ENCODE data around the gene CPNE7. TPM values are rescaled to one million over a fixed set of nuclear protein-coding genes. Genes with fewer than 3 reads are reported as not detected.

CPNE7 gene
- total and polyA plus RNA-seq, 10 of the 15 experiments (the other 5 are each of a cell fraction or from before 2014, with no cell fraction given): 0.29 to 46.9 (median 17.5) TPM

GRCh38 chr16:89574681-89575246 lies 794 bp upstream of the CPNE7 start:
- ChIA-PET SMC1A (ENCODE audit: uncharacterized antibody, unreplicated experiment) (no interaction called here), POLR2A (no interaction called here), CTCF (interaction anchor here (0.9 to 1.1 kb wide), 4 partner anchors 18 to 67 kb away, joined by 3 to 4 read pairs (median 3); no protein-coding TSS in a partner anchor), RAD21 (ENCODE audit: unreplicated experiment) (interaction anchor here (1.3 kb wide), 1 partner anchor 125 kb away, joined by 5 read pairs; no protein-coding TSS in a partner anchor)
- intact Hi-C loops (cut with micrococcal nuclease; ENCODE audit: unreplicated experiment) (loop anchor here (2.0 kb wide), 1 partner anchor 66 kb away; no protein-coding TSS in a partner anchor), in situ Hi-C loops (cut with MboI) (no loop called here)
- H3K4me3 ChIP-seq: peak overlapping the region; percentile 58
- H3K36me3 ChIP-seq (ENCODE audit: control insufficient read depth in 2 of 2, insufficient read depth in 2 of 2, low read length in 1 of 2): no peaks in the 10 kb centered on the region
- peak overlapping the region; percentile 49 for H2AFZ ChIP-seq (ENCODE audit: control insufficient read depth, low read depth, low read length)
- H3K4me1 ChIP-seq (ENCODE audit: control insufficient read depth, insufficient read depth, low read length): peaks cover 15% of the 10 kb centered on the region
- H3K79me2 ChIP-seq (ENCODE audit: control insufficient read depth, insufficient read depth, low read length): no peaks in the 10 kb centered on the region
- H3K9ac ChIP-seq (ENCODE audit: control insufficient read depth, insufficient read depth, low read length): no peak overlapping the region
- no peak overlapping the region for H3K27ac ChIP-seq (ENCODE audit: control insufficient read depth, insufficient read depth)
- FAIRE-seq (peak; percentile 38), DNase-seq (ENCODE audit: low read depth, low spot score) (no peak), ATAC-seq (peak; percentile 91)
- 1% methylated on average over 32 of the region's 55 CpGs for WGBS (ENCODE audit: insufficient coverage, insufficient replicate concordance, low lambda C conversion rate, missing lambda C conversion rate)
- no peaks in the 10 kb centered on the region; a peak in 1 of 4 replicates for H3K27me3 ChIP-seq (replicated peaks in 1 of 2; ENCODE audit: control insufficient read depth in 2 of 2, insufficient read depth in 2 of 2, low read length in 1 of 2)
- no peaks in the 10 kb centered on the region for H4K20me1 ChIP-seq (ENCODE audit: control insufficient read depth, insufficient read depth)
- no TSS peak for BruUV-seq (replicated peaks)
- H3K4me2 ChIP-seq (ENCODE audit: control insufficient read depth, insufficient read depth): peak overlapping the region; percentile 70; the same call in 1 of the 2 replicates
- no peaks in the 10 kb centered on the region; the same call in 2 of the 3 replicates for H3K9me3 ChIP-seq (replicated peaks; ENCODE audit: control insufficient read depth, insufficient read depth, low read length)
- TF ChIP-seq BCLAF1 (IDR thresholded peaks at IDR 0.05) (no peak), ZNF687 (IDR thresholded peaks at IDR 0.05) (0 out of 2 replicates have a peak, but pooled peaks have one; percentile 16), DPF2 (IDR thresholded peaks at IDR 0.05) (peak; percentile 57), SKIL (IDR thresholded peaks at IDR 0.05; ENCODE audit: low read depth, poor library complexity, severe bottlenecking) (no peak), BHLHE40 (IDR thresholded peaks at IDR 0.05; ENCODE audit: borderline replicate concordance in 1 of 2, low read depth in 2 of 2, low read length in 1 of 2) (peak in 1 of 2 experiments; percentile 37; a peak in 1 of 4 replicates), KLF5 (IDR thresholded peaks at IDR 0.05; ENCODE audit: partially characterized antibody) (peak; percentile 30), EGR1 (IDR thresholded peaks at IDR 0.05; ENCODE audit: borderline replicate concordance in 1 of 2, low read depth in 2 of 2, low read length in 2 of 2) (peak in 1 of 2 experiments; percentile 72; a peak in 1 of 3 replicates), LARP7 (IDR thresholded peaks at IDR 0.05) (peak; percentile 85), ZSCAN29 (IDR thresholded peaks at IDR 0.05) (0 out of 2 replicates have a peak, but pooled peaks have one; percentile 21), MEF2A (IDR thresholded peaks at IDR 0.05; ENCODE audit: insufficient read depth, low read depth, low read length) (0 out of 2 replicates have a peak, but pooled peaks have one; percentile 29), MAX (IDR thresholded peaks at IDR 0.05; ENCODE audit: low read depth, low read length) (no peak), IKZF1 (conservative IDR thresholded peaks at IDR 0.05) (peak; percentile 77), SMARCA5 (IDR thresholded peaks at IDR 0.05) (peak; percentile 93)

Measured in GM12878 (cell line).